ENCODE measurements around the gene ZNF536.
"Not testable (repeated sequence)": the region's sequence is repeated elsewhere in the genome, so short reads cannot be mapped to it uniquely, and the experiment has no call there.

Gene ZNF536

DNA sequence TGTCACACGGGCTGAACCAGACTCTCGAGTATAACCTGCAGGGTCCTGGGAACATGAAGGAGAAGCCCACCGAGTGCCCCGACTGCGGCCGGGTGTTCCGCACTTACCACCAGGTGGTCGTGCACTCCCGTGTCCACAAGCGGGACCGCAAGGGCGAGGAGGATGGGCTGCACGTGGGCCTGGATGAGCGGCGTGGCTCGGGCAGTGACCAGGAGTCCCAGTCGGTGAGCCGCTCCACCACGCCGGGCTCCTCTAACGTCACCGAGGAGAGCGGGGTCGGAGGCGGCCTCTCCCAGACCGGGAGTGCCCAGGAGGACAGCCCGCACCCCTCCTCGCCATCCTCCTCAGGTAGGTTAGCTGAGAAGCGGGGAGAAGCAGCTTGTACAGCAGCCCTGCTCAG lies 73.2 kb downstream of the ZNF536 start:
- H3K4me1 ChIP-seq (ENCODE audit: low read length): no peaks in the 10 kb centered on the region
- no peaks in the 10 kb centered on the region for H3K9me2 ChIP-seq (replicated peaks; ENCODE audit: insufficient read depth, low read length)
- no peak overlapping the region for H3K9ac ChIP-seq (ENCODE audit: low read length)
- no peak overlapping the region for H3K27ac ChIP-seq (ENCODE audit: low read length)
- H3K27me3 ChIP-seq (replicated peaks; ENCODE audit: insufficient read depth, low read length): peaks cover 71% of the 10 kb centered on the region
- TF ChIP-seq EZH2 (optimal IDR thresholded peaks at IDR 0.05; ENCODE audit: low read depth, low read length) (no peak), EZH2phosphoT487 (IDR thresholded peaks at IDR 0.05; ENCODE audit: low read length) (no peak)
- TF ChIP-seq, protein P1, sequence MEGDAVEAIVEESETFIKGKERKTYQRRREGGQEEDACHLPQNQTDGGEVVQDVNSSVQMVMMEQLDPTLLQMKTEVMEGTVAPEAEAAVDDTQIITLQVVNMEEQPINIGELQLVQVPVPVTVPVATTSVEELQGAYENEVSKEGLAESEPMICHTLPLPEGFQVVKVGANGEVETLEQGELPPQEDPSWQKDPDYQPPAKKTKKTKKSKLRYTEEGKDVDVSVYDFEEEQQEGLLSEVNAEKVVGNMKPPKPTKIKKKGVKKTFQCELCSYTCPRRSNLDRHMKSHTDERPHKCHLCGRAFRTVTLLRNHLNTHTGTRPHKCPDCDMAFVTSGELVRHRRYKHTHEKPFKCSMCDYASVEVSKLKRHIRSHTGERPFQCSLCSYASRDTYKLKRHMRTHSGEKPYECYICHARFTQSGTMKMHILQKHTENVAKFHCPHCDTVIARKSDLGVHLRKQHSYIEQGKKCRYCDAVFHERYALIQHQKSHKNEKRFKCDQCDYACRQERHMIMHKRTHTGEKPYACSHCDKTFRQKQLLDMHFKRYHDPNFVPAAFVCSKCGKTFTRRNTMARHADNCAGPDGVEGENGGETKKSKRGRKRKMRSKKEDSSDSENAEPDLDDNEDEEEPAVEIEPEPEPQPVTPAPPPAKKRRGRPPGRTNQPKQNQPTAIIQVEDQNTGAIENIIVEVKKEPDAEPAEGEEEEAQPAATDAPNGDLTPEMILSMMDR (IDR thresholded peaks at IDR 0.05; ENCODE audit: low read length): no peak
- H3K4me2 ChIP-seq (ENCODE audit: low read depth, low read length): no peak overlapping the region
- H3F3A ChIP-seq (ENCODE audit: insufficient read depth, low read length): no peaks in the 10 kb centered on the region
- H2AFZ ChIP-seq (ENCODE audit: low read length): no peak overlapping the region
- no peak overlapping the region for H3K4me3 ChIP-seq (ENCODE audit: low read length)
- no peaks in the 10 kb centered on the region for H3K79me2 ChIP-seq (ENCODE audit: low read length)
- H4K20me1 ChIP-seq (ENCODE audit: insufficient read depth, low read length): no peaks in the 10 kb centered on the region
- H3K9me3 ChIP-seq (replicated peaks; ENCODE audit: insufficient read depth, low read length): no peaks in the 10 kb centered on the region
- H3K36me3 ChIP-seq (replicated peaks; ENCODE audit: insufficient read depth, low read length): no peaks in the 10 kb centered on the region
- no peak for DNase-seq

GRCh38 chr19:30446120-30446519 lies 73.9 kb downstream of the ZNF536 start:
- H4K20me1 ChIP-seq (ENCODE audit: insufficient read depth, low read length); H3K27ac ChIP-seq (ENCODE audit: low read length); H3K9me2 ChIP-seq (replicated peaks; ENCODE audit: insufficient read depth, low read length); H2AFZ ChIP-seq (ENCODE audit: low read length); H3K9me3 ChIP-seq (replicated peaks; ENCODE audit: insufficient read depth, low read length); DNase-seq; H3K36me3 ChIP-seq (replicated peaks; ENCODE audit: insufficient read depth, low read length); H3K4me2 ChIP-seq (ENCODE audit: low read depth, low read length); H3K4me3 ChIP-seq (ENCODE audit: low read length); H3F3A ChIP-seq (ENCODE audit: insufficient read depth, low read length); H3K4me1 ChIP-seq (ENCODE audit: low read length); H3K9ac ChIP-seq (ENCODE audit: low read length); H3K79me2 ChIP-seq (ENCODE audit: low read length): not testable (repeated sequence)
- H3K27me3 ChIP-seq (replicated peaks; ENCODE audit: insufficient read depth, low read length): peaks cover 76% of the 10 kb centered on the region

DNA sequence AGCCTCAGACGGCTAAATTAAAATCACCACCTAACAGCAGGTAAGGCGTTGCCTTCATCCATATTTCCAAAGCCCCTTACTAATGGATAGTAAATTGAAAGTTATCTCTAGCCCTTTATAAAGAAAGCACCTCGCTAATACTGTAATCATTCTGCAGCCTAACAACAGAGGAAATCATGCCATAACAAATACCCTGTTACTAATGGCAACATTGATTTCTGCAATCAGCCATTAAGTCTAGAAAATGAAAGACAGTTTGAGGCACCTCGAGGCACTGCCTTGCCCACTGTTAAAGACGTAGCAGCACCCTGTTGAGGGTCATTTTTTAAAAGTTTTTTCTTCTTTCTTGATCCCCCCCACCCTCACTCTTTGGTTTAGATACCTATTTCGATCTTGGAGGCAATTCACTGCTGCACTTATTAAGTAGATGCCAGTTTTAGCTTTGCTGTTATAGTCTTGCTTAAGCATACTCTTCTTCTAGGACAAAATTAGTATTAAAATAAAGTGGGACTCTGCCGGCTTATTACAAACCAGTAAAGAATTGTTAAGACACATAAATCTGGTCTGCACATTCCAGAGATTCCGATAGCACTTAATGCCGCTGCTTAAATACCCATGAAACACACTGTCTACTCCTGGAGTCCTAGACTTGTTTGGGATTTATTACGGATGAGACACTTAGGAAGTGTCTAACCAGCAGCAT lies 74.8 kb downstream of the ZNF536 start:
- Histone ChIP-seq H3K27me3 (replicated peaks; ENCODE audit: insufficient read depth, low read length) (peaks cover 80% of the 10 kb centered on the region), H3K4me2 (ENCODE audit: low read depth, low read length) (no peak overlapping the region), H3F3A (ENCODE audit: insufficient read depth, low read length) (no peaks in the 10 kb centered on the region), H4K20me1 (ENCODE audit: insufficient read depth, low read length) (no peaks in the 10 kb centered on the region), H3K36me3 (replicated peaks; ENCODE audit: insufficient read depth, low read length) (no peaks in the 10 kb centered on the region), H3K79me2 (ENCODE audit: low read length) (no peaks in the 10 kb centered on the region), H2AFZ (ENCODE audit: low read length) (no peak overlapping the region), H3K9me2 (replicated peaks; ENCODE audit: insufficient read depth, low read length) (no peaks in the 10 kb centered on the region), H3K4me3 (ENCODE audit: low read length) (no peak overlapping the region), H3K9ac (ENCODE audit: low read length) (no peak overlapping the region), H3K9me3 (replicated peaks; ENCODE audit: insufficient read depth, low read length) (no peaks in the 10 kb centered on the region), H3K27ac (ENCODE audit: low read length) (no peak overlapping the region), H3K4me1 (ENCODE audit: low read length) (no peaks in the 10 kb centered on the region)
- TF ChIP-seq EZH2 (optimal IDR thresholded peaks at IDR 0.05; ENCODE audit: low read depth, low read length) (no peak), EZH2phosphoT487 (IDR thresholded peaks at IDR 0.05; ENCODE audit: low read length) (no peak)
- TF ChIP-seq, protein P1 (IDR thresholded peaks at IDR 0.05; ENCODE audit: low read length): no peak
- DNase-seq: no peak

DNA sequence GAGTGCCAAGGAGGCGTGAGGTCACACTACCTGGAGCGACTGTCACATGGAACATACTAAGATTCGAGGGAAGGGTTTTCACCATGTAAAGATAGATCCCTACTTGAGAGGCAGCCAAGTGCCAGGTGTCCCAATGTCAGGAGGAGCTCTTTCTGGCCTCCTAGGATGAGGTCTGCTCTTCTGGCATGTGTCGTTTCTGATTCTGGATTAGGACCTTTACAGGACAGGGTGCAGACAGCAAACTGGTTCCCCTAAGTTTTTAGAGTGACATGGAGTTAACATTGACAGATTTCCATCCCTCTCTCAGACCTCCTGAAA lies 75.3 kb downstream of the ZNF536 start:
- TF ChIP-seq, protein P1 (IDR thresholded peaks at IDR 0.05; ENCODE audit: low read length): no peak
- TF ChIP-seq EZH2phosphoT487 (IDR thresholded peaks at IDR 0.05; ENCODE audit: low read length): no peak
- TF ChIP-seq EZH2 (optimal IDR thresholded peaks at IDR 0.05; ENCODE audit: low read depth, low read length): no peak
- no peak for DNase-seq
- no peaks in the 10 kb centered on the region for H3K9me3 ChIP-seq (replicated peaks; ENCODE audit: insufficient read depth, low read length)
- no peaks in the 10 kb centered on the region for H3K79me2 ChIP-seq (ENCODE audit: low read length)
- no peak overlapping the region for H3K9ac ChIP-seq (ENCODE audit: low read length)
- H2AFZ ChIP-seq (ENCODE audit: low read length): no peak overlapping the region
- no peaks in the 10 kb centered on the region for H3K9me2 ChIP-seq (replicated peaks; ENCODE audit: insufficient read depth, low read length)
- no peaks in the 10 kb centered on the region for H4K20me1 ChIP-seq (ENCODE audit: insufficient read depth, low read length)
- H3K27ac ChIP-seq (ENCODE audit: low read length): no peak overlapping the region
- peaks cover 80% of the 10 kb centered on the region for H3K27me3 ChIP-seq (replicated peaks; ENCODE audit: insufficient read depth, low read length)
- H3K36me3 ChIP-seq (replicated peaks; ENCODE audit: insufficient read depth, low read length): no peaks in the 10 kb centered on the region
- H3K4me2 ChIP-seq (ENCODE audit: low read depth, low read length): no peak overlapping the region
- H3F3A ChIP-seq (ENCODE audit: insufficient read depth, low read length): no peaks in the 10 kb centered on the region
- no peak overlapping the region for H3K4me3 ChIP-seq (ENCODE audit: low read length)
- no peaks in the 10 kb centered on the region for H3K4me1 ChIP-seq (ENCODE audit: low read length)
